Choroid plexus epithelial cell (primary cell): ENCODE measurements around the gene LRRN2.

Experiments used
- DNase-seq: peaks from one replicate; pipeline ENCODE4 v3.0.0-alpha.2; 2010; ENCODE audit warnings: low read depth
- H3K4me3 ChIP-seq: 2 replicates; pipeline ENCODE4 v1.5.1; 2011; ENCODE audit warnings: low read depth, mild to moderate bottlenecking, control low read depth, low read length, moderate library complexity
- TF ChIP-seq, protein P1 (sequence below): conservative IDR thresholded peaks from 2 replicates; pipeline ENCODE4 v1.5.1; 2011; ENCODE audit warnings: low read depth, mild to moderate bottlenecking, control low read depth, inconsistent platforms, low read length, moderate library complexity

Gene LRRN2

GRCh38 chr1:204662530-204662929, 23.0 kb downstream of the LRRN2 start:
- TF ChIP-seq, protein P1, sequence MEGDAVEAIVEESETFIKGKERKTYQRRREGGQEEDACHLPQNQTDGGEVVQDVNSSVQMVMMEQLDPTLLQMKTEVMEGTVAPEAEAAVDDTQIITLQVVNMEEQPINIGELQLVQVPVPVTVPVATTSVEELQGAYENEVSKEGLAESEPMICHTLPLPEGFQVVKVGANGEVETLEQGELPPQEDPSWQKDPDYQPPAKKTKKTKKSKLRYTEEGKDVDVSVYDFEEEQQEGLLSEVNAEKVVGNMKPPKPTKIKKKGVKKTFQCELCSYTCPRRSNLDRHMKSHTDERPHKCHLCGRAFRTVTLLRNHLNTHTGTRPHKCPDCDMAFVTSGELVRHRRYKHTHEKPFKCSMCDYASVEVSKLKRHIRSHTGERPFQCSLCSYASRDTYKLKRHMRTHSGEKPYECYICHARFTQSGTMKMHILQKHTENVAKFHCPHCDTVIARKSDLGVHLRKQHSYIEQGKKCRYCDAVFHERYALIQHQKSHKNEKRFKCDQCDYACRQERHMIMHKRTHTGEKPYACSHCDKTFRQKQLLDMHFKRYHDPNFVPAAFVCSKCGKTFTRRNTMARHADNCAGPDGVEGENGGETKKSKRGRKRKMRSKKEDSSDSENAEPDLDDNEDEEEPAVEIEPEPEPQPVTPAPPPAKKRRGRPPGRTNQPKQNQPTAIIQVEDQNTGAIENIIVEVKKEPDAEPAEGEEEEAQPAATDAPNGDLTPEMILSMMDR = no peak
- H3K4me3 ChIP-seq = no peak overlapping the region
- no peak for DNase-seq

DNA sequence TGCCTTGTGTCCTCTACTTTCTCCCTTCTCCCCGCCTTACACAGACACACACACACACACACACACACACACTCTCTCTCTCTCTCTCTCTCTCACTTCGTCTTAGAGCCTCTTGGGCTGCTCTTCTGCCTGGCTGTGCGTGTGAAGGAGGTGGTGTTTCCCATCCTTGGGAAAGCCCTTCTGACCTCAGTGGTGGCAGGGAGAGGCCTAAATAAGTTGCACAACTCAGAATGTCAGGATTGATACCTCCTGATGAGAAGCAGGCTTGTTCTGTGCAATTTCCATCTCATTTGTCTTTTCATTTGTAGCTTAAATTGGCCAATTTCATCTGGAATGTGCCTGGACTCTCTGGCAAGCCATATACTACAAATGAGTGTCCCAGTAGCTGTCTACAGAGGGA, 25.0 kb downstream of the LRRN2 start:
- no peak overlapping the region for H3K4me3 ChIP-seq
- no peak for DNase-seq
- TF ChIP-seq, protein P1 = no peak

DNA sequence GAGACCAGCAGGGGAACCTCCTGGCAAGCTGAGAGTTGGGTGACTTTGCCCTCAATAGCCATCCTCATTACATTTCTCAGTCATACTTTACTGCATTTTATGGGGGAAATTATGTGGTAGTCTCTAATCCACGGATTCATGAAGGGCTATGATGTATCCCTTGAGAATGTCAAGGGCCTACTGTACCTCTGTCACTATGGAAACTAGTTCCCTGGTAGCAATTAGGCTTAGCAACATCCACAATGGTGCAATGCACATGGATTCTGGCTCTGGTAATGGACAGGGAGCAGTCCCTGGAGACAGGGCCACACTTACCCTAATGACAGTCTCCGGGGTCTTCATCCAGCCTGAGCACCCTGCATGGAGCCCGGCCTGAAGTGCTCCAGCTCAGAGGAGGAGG, 26.5 kb downstream of the LRRN2 start:
- no peak overlapping the region for H3K4me3 ChIP-seq
- DNase-seq = no peak
- TF ChIP-seq, protein P1 = no peak

GRCh38 chr1:204658295-204658694, 27.2 kb downstream of the LRRN2 start:
- no peak for DNase-seq
- no peak overlapping the region for H3K4me3 ChIP-seq
- TF ChIP-seq, protein P1 = no peak

DNA sequence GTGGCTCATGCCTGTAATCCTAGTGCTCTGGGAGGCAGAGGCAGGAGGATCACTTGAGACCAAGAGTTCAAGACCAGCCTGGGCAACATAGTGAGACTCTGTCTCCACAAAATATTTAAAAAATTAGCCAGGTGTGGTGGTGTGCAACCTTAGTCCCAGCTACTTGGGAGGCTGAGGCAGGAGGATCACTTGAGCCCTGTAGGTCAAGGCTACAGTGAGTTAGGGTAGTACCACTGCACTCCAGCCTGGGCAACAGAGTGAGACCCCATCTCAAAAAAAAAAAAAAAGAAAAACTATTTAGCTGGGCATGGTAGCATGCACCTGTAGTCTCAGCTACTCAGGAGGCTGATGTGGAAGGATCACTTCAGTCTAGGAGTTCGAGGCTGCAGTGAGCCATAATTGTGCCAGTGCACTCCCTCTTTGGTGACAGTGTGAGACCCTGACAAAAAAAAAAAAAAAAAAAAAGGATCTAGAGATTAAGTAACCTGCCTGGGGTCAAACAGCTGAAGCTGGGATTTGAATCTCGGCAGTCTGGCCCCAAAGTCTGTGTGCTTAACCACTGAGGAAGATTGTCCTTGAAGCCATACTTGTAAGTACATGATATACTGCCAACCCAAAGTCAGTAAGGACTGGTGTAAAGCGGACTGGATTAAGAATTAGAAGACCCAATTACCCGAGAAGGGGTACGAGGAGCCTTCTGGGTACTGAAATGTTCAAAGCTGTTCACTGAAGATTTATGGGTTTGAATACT, 31.8 kb downstream of the LRRN2 start:
- no peak overlapping the region for H3K4me3 ChIP-seq
- TF ChIP-seq, protein P1 = no peak
- DNase-seq = no peak

- no peak for DNase-seq
- TF ChIP-seq, protein P1 = no peak
- no peak overlapping the region for H3K4me3 ChIP-seq
Measured at GRCh38 chr1:204652497-204652896, 33.0 kb downstream of the LRRN2 start.

DNA sequence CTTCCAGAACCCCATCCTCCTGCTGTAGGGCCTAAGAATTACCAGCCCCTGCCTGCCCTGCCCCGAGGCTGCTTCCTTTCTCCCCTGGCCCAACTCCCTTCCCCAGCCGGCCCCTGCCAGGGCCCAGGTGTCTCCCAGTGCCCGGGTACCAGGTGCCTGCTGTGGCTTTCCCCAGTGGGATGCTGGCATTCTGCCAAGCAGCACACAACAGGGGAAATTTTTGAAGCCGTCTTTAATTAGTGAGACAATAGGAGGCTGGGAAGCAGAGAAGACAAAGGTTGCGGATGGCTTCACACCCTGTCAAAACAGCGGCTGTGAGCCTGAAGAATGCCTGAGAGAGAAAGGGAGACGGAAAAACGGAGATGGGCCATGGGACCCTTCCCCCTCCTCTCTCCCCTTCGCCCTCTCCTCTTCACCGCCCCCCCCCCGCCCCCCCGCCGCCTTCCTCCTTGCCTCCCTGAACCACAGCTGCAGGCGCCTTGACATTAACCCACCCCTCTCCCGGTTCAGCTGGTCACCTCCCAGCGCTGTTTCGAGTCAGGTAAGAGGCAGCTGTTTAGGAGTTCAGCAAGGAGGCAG, 33.6 kb downstream of the LRRN2 start:
- no peak overlapping the region for H3K4me3 ChIP-seq
- TF ChIP-seq, protein P1 = no peak
- no peak for DNase-seq
